ENCODE data around the gene NSD2.
"Not testable (repeated sequence)": the region's sequence is repeated elsewhere in the genome, so short reads cannot be mapped to it uniquely, and the experiment has no call there.

NSD2 gene

DNA sequence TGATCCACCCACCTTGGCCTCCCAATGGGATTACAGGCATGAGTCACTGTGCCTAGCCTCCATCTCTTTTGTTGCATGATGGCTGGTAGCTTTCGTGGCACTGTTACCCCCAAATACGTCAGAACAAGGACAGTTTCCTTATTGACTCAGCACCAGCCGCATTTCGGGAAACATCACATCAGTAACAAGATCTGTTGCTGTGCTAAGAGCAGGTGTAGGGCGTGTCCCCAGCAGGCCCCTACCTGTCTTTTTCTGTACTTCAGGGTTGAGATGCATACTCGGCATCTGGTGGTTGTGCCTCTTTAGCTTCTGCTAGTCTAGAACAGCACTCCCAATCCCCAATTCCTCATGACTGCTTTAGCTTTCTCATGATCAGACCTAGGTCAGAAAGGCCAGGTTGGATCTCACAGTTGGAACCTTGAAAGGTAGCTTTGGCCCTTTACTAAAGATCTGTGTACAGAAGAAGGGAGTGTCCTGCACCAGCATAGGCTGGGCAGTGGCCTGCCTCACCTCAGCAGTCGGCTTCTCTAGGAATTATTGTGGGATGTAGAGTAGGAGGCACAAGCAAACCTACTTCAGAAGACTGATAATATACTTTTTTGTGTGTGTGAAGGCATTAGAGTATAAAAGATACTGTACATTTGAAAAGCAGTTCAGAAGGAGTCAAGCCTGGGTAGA lies 36.8 kb downstream of the NSD2 start (continued):
- TF ChIP-seq, protein P1, sequence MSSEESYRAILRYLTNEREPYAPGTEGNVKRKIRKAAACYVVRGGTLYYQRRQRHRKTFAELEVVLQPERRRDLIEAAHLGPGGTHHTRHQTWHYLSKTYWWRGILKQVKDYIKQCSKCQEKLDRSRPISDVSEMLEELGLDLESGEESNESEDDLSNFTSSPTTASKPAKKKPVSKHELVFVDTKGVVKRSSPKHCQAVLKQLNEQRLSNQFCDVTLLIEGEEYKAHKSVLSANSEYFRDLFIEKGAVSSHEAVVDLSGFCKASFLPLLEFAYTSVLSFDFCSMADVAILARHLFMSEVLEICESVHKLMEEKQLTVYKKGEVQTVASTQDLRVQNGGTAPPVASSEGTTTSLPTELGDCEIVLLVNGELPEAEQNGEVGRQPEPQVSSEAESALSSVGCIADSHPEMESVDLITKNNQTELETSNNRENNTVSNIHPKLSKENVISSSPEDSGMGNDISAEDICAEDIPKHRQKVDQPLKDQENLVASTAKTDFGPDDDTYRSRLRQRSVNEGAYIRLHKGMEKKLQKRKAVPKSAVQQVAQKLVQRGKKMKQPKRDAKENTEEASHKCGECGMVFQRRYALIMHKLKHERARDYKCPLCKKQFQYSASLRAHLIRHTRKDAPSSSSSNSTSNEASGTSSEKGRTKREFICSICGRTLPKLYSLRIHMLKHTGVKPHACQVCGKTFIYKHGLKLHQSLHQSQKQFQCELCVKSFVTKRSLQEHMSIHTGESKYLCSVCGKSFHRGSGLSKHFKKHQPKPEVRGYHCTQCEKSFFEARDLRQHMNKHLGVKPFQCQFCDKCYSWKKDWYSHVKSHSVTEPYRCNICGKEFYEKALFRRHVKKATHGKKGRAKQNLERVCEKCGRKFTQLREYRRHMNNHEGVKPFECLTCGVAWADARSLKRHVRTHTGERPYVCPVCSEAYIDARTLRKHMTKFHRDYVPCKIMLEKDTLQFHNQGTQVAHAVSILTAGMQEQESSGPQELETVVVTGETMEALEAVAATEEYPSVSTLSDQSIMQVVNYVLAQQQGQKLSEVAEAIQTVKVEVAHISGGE (tag by site-specific recombination; conservative IDR thresholded peaks at IDR 0.05; ENCODE audit: low read depth), result no peak
- TF ChIP-seq, protein P2, sequence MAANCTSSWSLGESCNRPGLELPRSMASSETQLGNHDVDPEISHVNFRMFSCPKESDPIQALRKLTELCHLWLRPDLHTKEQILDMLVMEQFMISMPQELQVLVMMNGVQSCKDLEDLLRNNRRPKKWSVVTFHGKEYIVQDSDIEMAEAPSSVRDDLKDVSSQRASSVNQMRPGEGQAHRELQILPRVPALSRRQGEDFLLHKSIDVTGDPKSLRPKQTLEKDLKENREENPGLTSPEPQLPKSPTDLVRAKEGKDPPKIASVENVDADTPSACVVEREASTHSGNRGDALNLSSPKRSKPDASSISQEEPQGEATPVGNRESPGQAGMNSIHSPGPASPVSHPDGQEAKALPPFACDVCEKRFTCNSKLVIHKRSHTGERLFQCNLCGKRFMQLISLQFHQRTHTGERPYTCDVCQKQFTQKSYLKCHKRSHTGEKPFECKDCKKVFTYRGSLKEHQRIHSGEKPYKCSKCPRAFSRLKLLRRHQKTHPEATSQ (tag by site-specific recombination; IDR thresholded peaks at IDR 0.05), result no peak
- no peak for TF ChIP-seq ZNF585B (tag by site-specific recombination; IDR thresholded peaks at IDR 0.05)

DNA sequence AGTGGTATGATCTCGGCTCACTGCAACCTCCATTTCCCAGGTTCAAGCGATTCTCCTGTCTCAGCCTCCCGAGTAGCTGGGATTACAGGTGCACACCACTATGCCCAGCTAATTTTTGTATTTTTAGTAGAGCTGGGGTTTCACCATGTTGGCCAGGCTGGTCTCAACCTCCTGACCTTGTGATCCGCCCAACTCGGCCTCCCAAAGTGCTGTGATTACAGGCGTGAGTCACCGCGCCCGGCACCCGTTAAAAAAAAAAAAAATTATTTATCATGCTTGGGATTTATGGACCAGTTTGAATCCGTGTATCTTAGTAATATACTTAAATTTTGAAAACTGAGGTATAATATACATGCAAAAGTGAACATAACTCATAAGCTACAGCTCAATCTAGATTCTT lies 38.5 kb downstream of the NSD2 start:
- POLR2A ChIA-PET, result interaction anchor here (0.6 kb wide), 1 partner anchor 22 kb away, joined by 7 read pairs; no protein-coding TSS in a partner anchor

DNA sequence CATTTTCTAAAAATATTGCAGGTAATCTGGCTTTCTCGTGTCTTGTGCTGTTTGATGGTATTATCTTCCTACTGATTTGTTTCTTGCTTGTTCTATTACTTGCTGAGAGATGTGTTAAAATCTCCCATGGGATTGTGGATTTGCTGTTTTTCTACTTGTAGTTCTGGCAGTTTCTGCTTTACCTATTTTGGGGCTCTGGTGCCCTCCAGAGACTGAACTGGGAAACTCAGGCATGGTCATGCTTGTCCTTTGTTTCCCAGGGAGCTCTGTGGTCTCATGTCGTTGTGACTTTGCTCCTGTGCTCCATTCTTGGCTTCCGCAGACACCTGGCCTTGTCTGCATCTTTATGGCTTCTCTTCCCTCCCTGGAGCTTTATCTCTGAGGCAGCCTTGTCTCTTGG lies 39.5 kb downstream of the NSD2 start:
- H3K4me3 ChIP-seq (ENCODE audit: low read depth, low read length), result no peak overlapping the region
- ChIA-PET CTCF (interaction anchor here (0.6 to 3.9 kb wide), 5 partner anchors 9 to 75 kb away, joined by 3 to 33 read pairs (median 4); no protein-coding TSS in a partner anchor), POLR2A (interaction anchor here (0.5 kb wide), 1 partner anchor 22 kb away, joined by 7 read pairs; no protein-coding TSS in a partner anchor)
- H3K4me1 ChIP-seq (ENCODE audit: control insufficient read depth, insufficient read depth, low read length), result no peaks in the 10 kb centered on the region
- peaks cover 6 to 76% of the 10 kb centered on the region in 2 experiments; a peak in 2 of 3 replicates for H3K36me3 ChIP-seq (ENCODE audit: control insufficient read depth in 2 of 2, insufficient read depth in 1 of 2, low read length in 2 of 2)
- no peak overlapping the region for H3K27ac ChIP-seq (ENCODE audit: extremely low read depth, low read depth, low read length)
- H3K9me3 ChIP-seq (ENCODE audit: control insufficient read depth, insufficient read depth, low read depth, low read length), result no peaks in the 10 kb centered on the region
- TF ChIP-seq ZNF571 (tag by site-specific recombination; IDR thresholded peaks at IDR 0.05), result no peak
- TF ChIP-seq ZNF658 (tag by site-specific recombination; IDR thresholded peaks at IDR 0.05), result no peak
- TF ChIP-seq ZNF654 (tag by site-specific recombination; IDR thresholded peaks at IDR 0.05; ENCODE audit: low read depth), result peak; percentile 50
- no peak for TF ChIP-seq ZNF248 (tag by site-specific recombination; IDR thresholded peaks at IDR 0.05)
- TF ChIP-seq, protein P3, sequence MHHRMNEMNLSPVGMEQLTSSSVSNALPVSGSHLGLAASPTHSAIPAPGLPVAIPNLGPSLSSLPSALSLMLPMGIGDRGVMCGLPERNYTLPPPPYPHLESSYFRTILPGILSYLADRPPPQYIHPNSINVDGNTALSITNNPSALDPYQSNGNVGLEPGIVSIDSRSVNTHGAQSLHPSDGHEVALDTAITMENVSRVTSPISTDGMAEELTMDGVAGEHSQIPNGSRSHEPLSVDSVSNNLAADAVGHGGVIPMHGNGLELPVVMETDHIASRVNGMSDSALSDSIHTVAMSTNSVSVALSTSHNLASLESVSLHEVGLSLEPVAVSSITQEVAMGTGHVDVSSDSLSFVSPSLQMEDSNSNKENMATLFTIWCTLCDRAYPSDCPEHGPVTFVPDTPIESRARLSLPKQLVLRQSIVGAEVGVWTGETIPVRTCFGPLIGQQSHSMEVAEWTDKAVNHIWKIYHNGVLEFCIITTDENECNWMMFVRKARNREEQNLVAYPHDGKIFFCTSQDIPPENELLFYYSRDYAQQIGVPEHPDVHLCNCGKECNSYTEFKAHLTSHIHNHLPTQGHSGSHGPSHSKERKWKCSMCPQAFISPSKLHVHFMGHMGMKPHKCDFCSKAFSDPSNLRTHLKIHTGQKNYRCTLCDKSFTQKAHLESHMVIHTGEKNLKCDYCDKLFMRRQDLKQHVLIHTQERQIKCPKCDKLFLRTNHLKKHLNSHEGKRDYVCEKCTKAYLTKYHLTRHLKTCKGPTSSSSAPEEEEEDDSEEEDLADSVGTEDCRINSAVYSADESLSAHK (tag by site-specific recombination; IDR thresholded peaks at IDR 0.05), result peak; percentile 94
- no peak for TF ChIP-seq ZNF423 (tag by site-specific recombination; IDR thresholded peaks at IDR 0.05)
- TF ChIP-seq, protein P4, sequence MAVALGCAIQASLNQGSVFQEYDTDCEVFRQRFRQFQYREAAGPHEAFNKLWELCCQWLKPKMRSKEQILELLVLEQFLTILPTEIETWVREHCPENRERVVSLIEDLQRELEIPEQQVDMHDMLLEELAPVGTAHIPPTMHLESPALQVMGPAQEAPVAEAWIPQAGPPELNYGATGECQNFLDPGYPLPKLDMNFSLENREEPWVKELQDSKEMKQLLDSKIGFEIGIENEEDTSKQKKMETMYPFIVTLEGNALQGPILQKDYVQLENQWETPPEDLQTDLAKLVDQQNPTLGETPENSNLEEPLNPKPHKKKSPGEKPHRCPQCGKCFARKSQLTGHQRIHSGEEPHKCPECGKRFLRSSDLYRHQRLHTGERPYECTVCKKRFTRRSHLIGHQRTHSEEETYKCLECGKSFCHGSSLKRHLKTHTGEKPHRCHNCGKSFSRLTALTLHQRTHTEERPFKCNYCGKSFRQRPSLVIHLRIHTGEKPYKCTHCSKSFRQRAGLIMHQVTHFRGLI (tag by site-specific recombination; IDR thresholded peaks at IDR 0.05), result no peak
- TF ChIP-seq, protein P5, sequence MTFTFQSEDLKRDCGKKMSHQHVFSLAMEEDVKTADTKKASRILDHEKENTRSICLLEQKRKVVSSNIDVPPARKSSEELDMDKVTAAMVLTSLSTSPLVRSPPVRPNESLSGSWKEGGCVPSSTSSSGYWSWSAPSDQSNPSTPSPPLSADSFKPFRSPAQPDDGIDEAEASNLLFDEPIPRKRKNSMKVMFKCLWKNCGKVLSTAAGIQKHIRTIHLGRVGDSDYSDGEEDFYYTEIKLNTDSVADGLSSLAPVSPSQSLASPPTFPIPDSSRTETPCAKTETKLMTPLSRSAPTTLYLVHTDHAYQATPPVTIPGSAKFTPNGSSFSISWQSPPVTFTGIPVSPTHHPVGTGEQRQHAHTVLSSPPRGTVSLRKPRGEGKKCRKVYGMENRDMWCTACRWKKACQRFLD (tag by site-specific recombination; IDR thresholded peaks at IDR 0.05), result no peak
- TF ChIP-seq RBAK (tag by site-specific recombination; IDR thresholded peaks at IDR 0.05), result no peak
- TF ChIP-seq KLF9 (tag by site-specific recombination; IDR thresholded peaks at IDR 0.05; ENCODE audit: low read depth), result no peak
- TF ChIP-seq ZNF560 (tag by site-specific recombination; IDR thresholded peaks at IDR 0.05; ENCODE audit: borderline replicate concordance), result no peak
- TF ChIP-seq, protein P6, sequence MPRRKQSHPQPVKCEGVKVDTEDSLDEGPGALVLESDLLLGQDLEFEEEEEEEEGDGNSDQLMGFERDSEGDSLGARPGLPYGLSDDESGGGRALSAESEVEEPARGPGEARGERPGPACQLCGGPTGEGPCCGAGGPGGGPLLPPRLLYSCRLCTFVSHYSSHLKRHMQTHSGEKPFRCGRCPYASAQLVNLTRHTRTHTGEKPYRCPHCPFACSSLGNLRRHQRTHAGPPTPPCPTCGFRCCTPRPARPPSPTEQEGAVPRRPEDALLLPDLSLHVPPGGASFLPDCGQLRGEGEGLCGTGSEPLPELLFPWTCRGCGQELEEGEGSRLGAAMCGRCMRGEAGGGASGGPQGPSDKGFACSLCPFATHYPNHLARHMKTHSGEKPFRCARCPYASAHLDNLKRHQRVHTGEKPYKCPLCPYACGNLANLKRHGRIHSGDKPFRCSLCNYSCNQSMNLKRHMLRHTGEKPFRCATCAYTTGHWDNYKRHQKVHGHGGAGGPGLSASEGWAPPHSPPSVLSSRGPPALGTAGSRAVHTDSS (tag by site-specific recombination; IDR thresholded peaks at IDR 0.05), result no peak
- TF ChIP-seq ZNF335 (tag by site-specific recombination; conservative IDR thresholded peaks at IDR 0.05), result no peak
- TF ChIP-seq, protein P7, sequence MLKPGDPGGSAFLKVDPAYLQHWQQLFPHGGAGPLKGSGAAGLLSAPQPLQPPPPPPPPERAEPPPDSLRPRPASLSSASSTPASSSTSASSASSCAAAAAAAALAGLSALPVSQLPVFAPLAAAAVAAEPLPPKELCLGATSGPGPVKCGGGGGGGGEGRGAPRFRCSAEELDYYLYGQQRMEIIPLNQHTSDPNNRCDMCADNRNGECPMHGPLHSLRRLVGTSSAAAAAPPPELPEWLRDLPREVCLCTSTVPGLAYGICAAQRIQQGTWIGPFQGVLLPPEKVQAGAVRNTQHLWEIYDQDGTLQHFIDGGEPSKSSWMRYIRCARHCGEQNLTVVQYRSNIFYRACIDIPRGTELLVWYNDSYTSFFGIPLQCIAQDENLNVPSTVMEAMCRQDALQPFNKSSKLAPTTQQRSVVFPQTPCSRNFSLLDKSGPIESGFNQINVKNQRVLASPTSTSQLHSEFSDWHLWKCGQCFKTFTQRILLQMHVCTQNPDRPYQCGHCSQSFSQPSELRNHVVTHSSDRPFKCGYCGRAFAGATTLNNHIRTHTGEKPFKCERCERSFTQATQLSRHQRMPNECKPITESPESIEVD (tag by site-specific recombination; IDR thresholded peaks at IDR 0.05), result peak; percentile 78

More for the DNA sequence above, 38.5 kb downstream of the NSD2 start:
- not testable (repeated sequence) for H3K9me3 ChIP-seq (ENCODE audit: control insufficient read depth, insufficient read depth, low read depth, low read length); H3K4me3 ChIP-seq (ENCODE audit: low read depth, low read length); H3K27ac ChIP-seq (ENCODE audit: extremely low read depth, low read depth, low read length); H3K4me1 ChIP-seq (ENCODE audit: control insufficient read depth, insufficient read depth, low read length)
- CTCF ChIA-PET, result interaction anchor here (0.7 to 3.9 kb wide), 3 partner anchors 11 to 1382 kb away, joined by 3 to 33 read pairs (median 4); no protein-coding TSS in a partner anchor
- TF ChIP-seq ZNF121 (tag by site-specific recombination; IDR thresholded peaks at IDR 0.05), result 0 out of 2 replicates have a peak, but pooled peaks have one; percentile 14
- peaks cover 6 to 81% of the 10 kb centered on the region in 2 experiments; a peak in 2 of 3 replicates for H3K36me3 ChIP-seq (ENCODE audit: control insufficient read depth in 2 of 2, insufficient read depth in 1 of 2, low read length in 2 of 2)
